H7 (cell line): ENCODE measurements around the gene HEG1. TPM values are rescaled to one million over a fixed set of nuclear protein-coding genes. Genes with fewer than 3 reads are reported as not detected.
A peak's percentile ranks its signal among the peaks of the same experiment; 100 is the strongest.

Experiments used
- DNase-seq: peaks from one replicate; pipeline ENCODE4 v3.0.0; 2012
- H3K27me3 ChIP-seq: 2 replicates; pipeline ENCODE4 v1.6.0; 2011; ENCODE audit warnings: mild to moderate bottlenecking, low read length; ENCODE audit not compliant: control insufficient read depth, insufficient read depth
- H3K36me3 ChIP-seq: replicated peaks from 2 replicates; pipeline ENCODE4 v1.5.1; 2011; ENCODE audit warnings: low read length; ENCODE audit not compliant: control insufficient read depth, insufficient read depth
- H3K4me3 ChIP-seq: 2 replicates; pipeline ENCODE4 v1.5.1; 2011; ENCODE audit warnings: low read depth, mild to moderate bottlenecking, control low read depth, low read length, moderate library complexity; ENCODE audit not compliant: insufficient read depth
- total RNA-seq: library from RNA; depleted of rRNA; stranded (reverse); fragments of >200 nt; shearing (Covaris generic); gene quantifications from 2 replicates; pipeline ENCODE4 v1.2.3, GENCODE V29; 2014

Gene HEG1
- total RNA-seq, 1 experiment from 2014 or later: 18.0 TPM

DNA sequence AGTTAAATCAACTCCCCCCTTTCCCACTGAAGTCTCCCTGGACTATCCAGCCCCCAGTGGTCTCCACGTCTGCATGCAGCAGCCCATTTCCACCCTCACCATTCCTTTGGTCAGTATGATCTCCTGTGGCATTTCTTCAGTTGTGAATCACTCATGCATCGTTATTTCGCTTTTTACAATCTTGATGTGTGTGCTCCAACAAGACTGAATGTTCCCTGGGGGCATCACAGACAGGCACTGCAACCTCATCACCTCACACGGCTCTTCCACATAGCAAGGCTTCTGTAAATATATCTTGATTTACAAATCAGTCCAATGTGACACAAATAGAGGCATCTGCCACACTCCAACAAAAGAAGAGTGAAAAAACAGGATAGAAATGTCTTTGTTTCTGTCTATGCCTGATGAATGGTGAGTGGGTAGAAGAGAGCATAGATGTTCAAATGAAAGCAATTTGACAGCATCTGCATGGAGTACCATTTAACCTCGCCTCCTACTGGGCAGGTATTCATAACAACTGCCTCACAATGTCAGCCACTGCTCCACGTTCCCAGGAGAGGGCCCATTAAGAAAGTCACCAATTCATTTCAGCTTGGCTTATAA lies 5.2 kb downstream of the HEG1 start:
- H3K4me3 ChIP-seq: no peak overlapping the region
- no peak for DNase-seq
- peaks cover 8% of the 10 kb centered on the region; the same call in 1 of the 2 replicates for H3K27me3 ChIP-seq
- no peaks in the 10 kb centered on the region for H3K36me3 ChIP-seq

DNA sequence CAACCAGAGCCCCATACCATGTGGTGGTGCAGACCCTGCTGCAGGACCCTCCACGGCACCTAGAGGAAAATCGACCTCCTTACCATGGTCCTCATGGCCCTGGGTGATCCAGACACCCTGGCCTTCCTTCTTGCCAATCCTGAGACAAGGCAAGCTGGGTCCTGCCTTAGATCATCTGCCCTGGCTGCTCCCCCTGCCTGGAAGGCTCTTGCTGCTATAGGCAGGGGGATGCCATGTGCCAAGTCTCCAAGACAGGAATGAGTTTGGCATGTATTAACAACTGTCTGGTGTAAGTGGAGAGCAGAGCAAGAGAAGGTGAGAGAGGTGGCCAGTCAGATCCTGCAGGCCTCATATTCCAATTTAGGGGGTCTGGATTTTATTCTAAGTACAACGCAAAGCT lies 7.5 kb downstream of the HEG1 start:
- Histone ChIP-seq H3K36me3 (no peaks in the 10 kb centered on the region), H3K4me3 (no peak overlapping the region), H3K27me3 (no peaks in the 10 kb centered on the region)
- no peak for DNase-seq

DNA sequence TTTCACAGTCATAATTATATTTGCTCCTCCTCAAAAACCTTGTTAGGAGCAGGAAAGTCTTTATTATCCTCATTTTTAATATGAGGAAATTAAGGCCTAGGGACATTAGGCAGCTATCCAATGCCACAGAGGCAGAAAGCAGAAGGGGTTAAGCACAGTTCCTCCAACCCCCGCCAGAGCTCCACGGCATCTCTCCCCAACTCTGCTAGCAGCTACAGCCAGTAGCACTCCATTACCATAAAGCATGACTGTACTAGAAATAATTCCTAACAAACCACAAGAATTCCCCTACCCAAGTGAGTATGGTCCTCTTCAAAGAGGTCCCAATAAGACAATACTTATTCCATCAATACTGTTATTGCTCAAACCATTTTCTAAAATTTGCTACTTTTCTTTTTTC lies 9.8 kb downstream of the HEG1 start:
- DNase-seq: no peak

DNA sequence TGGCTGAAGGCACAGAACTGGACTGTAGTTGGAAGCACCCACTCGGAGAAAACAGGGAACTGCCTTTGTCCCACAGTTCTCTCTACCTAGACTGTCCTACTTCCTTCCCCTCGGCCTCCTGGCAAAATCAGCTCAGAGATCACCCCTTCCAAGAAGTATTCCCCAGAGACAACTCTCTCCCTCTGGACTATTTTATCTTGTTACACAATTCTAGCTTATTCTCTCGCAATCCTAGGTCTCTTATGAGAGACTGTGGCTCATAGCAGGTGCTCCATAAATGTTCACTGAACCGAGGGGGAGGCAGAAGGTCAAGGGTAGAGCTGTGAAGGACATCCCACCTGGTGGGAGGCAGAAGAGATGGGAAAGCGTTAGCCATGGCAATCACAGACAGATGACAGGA lies 10.6 kb downstream of the HEG1 start:
- DNase-seq: no peak
- H3K27me3 ChIP-seq: no peaks in the 10 kb centered on the region

More for the DNA sequence above, 9.8 kb downstream of the HEG1 start:
- Histone ChIP-seq H3K36me3 (no peaks in the 10 kb centered on the region), H3K27me3 (no peaks in the 10 kb centered on the region), H3K4me3 (no peak overlapping the region)

DNA sequence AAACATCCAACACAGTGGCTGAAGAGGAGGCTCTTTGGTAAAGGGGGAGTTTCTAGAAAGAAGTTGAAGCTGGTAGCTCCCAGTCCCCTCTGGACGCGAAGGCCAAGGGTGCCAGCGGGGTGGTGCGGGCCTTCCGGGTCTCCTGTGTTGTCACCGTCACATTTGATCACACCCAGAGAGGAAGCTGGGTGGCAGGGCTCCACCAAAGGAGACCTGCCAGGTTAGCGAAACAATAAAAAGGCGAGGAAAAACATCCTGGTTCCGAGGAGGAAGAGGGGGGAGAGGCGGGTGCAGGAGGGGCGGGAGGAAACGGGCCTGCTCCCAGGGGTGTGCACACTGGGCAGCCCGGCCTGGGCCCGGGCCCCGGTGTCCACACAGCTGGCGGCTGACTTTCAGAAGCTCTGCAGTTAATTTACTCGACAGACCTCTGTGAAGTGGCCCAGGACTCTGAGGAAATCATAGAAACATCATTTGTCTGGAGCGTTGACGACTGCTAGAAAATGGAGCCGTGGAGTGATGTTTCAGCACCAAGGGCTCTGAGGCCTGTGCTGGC lies 12.1 kb downstream of the HEG1 start:
- peak; percentile 53 for DNase-seq
- Histone ChIP-seq H3K36me3 (no peaks in the 10 kb centered on the region), H3K4me3 (no peak overlapping the region), H3K27me3 (no peaks in the 10 kb centered on the region)

More for the DNA sequence above, 10.6 kb downstream of the HEG1 start:
- H3K4me3 ChIP-seq: no peak overlapping the region
- no peaks in the 10 kb centered on the region for H3K36me3 ChIP-seq

DNA sequence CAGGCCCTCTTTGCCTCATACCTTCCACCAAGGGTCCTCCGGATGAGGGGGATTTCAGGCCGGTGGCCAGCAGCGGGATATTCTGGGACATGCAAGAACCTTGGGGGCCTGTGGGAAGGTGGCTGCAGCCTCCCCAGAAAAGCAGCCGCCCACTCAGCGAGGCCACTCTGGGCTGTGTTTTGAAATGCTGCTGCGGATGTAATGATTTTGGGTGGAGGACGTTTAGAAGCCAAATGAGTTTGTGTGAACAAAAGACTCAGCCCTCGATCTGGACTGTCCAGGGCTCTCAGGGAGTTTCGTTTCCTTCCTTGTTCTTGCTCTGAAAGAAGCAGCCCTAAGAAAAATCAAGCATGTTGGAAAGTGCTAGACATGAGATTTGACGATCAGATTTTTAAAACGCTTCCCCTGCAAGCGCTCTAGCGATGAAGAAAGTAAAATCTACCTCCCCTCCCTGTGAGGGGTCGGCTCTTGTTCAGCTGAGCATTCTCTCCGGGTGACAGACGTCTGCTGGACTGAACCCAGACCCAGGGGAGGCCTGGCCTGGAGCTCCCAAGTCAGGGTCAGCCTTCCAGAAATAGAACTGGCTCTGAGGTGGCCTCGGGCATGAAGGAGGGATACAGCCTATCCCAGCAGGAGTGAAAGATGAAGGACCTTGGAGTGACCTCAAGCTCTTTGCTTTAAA lies 12.9 kb downstream of the HEG1 start:
- peak; percentile 46 for DNase-seq
- Histone ChIP-seq H3K27me3 (no peaks in the 10 kb centered on the region), H3K36me3 (no peaks in the 10 kb centered on the region), H3K4me3 (no peak overlapping the region)

DNA sequence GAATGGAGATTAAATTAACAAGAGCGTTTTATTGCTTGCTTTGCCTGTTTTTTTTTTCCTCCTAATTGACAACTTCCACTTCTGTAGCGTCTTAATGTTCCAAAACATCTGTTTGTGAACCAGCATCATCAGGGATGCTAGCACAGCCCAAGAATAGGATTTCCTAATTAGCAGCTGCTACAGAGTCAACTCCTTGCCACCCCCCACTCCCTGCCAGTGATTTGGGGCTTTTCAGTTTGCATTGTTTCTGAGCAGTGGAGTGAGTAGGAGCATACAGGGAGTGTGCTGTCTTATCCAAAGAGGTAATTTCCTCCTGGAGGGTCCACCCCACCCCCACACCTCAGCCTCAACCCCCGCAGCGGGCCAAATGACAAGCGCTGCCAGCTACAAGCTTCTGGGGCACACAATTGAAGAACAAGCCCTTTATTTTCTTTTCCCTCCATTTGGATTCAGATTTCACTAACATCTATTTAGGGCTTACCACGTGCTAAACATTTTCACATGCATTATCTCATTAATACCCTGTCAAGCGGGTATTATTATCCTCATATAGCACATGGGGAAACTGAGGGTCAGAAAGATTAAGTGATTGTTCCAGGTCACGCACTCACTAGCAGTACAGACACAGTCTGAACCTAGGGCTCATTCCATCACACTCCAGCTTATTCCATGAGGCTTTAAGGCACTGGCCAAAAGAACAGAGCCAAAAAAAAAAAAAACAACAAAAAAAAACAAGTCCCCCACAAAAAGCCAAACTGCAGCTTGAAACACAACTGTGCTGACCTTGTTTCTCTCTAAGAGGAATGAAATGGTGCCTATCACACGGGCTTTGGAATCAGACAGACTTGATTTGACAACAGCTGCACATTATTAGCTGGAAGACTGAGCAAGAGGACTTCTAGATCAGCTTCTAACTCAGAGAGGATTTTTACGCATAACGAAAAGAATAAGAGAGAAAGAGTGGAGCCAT lies 16.4 kb downstream of the HEG1 start:
- H3K36me3 ChIP-seq: no peaks in the 10 kb centered on the region
- peak; percentile 56 for DNase-seq
- H3K27me3 ChIP-seq: no peaks in the 10 kb centered on the region
- no peak overlapping the region for H3K4me3 ChIP-seq

DNA sequence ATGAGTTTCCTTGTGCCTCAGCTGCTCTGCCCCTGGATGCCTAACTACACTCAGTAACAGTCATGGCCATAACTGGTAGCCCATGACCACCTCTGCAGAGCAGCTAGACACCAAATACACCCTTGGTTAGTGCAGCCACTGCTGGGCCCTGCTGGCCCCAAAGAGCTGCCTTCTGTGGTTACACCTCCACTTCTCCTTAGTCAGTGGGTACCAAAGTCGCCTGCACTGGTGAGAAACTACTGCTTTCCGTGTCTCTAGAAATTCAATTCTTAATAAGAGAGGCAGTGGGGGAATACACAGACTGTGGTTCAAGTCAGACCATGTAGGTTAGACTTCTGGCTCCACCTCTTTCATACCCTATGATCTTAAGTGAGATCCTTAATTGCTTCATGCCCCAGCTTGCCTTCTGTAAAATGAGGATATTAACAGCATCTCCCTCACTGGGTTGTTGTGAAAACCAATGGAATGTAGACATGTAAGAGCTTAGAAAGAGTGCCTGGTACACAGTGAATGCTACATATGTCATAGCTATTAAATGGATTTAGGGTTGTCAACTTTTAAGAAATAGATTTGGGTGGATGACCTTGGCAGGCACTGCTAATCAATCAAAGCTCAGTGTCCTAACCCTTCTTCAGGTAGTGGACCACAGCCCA lies 18.2 kb downstream of the HEG1 start:
- DNase-seq: no peak
- Histone ChIP-seq H3K36me3 (no peaks in the 10 kb centered on the region), H3K27me3 (no peaks in the 10 kb centered on the region), H3K4me3 (no peak overlapping the region)

DNA sequence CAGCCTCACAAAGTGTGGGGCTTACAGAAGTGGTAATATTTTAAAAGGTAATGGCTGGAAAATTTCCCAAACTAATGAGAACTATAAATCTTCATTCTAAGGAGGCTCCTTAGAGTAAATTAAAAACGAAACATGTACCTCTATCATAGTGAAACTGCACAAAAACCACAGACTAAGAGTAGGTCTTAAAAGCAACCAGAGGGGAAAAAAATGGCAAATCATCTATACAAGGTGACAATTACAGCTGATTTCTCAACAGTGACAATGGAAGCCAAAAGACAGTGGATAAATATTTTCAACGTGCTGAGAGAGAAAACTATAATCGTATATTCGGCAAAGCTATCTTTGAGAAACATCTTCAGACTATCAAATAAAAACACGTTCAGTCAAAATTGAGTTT lies 20.6 kb downstream of the HEG1 start:
- Histone ChIP-seq H3K4me3 (no peak overlapping the region), H3K36me3 (no peaks in the 10 kb centered on the region), H3K27me3 (no peaks in the 10 kb centered on the region)
- no peak for DNase-seq

DNA sequence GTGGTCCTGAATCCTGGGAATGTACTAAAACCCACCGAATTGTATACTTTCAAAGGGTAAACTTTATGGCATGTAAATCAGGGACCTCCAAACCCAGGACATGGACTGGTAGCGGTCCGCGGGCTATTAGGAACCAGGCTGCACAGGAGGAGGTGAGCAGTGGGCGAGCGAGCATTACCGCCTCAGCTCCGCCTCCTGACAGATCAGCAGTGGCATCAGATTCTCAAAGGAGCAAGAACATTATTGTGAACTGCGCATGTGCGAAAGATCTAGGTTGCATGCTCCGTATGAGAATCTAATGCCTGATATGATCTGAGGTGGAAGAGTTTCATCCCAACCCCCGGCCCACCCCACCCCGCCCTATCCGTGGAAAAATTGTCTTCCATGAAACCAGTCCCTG lies 22.2 kb downstream of the HEG1 start:
- no peak for DNase-seq
- no peaks in the 10 kb centered on the region for H3K27me3 ChIP-seq
- no peak overlapping the region for H3K4me3 ChIP-seq
- peaks cover 1% of the 10 kb centered on the region; the same call in 1 of the 2 replicates for H3K36me3 ChIP-seq

DNA sequence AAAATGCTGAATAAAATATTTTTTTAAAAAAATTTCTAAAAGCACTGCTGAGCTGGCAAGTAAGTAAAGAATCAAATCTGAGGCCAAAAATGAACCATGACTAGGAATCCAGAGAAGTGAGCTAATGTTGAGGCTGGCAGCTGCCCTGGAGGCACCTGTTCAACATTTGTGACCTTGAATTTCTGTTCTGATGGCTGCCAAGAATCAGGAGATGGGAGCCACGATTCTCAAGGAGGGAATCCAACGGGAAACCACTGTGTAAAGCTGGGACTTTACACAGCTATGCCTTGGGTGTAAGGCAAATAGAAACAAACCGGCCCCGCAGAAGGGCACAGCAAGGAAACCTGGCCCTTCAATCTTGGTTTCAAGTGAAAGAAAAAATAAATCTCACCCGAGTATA lies 22.7 kb downstream of the HEG1 start:
- DNase-seq: no peak
- Histone ChIP-seq H3K36me3 (peaks cover 1% of the 10 kb centered on the region; the same call in 1 of the 2 replicates), H3K27me3 (no peaks in the 10 kb centered on the region), H3K4me3 (no peak overlapping the region)

DNA sequence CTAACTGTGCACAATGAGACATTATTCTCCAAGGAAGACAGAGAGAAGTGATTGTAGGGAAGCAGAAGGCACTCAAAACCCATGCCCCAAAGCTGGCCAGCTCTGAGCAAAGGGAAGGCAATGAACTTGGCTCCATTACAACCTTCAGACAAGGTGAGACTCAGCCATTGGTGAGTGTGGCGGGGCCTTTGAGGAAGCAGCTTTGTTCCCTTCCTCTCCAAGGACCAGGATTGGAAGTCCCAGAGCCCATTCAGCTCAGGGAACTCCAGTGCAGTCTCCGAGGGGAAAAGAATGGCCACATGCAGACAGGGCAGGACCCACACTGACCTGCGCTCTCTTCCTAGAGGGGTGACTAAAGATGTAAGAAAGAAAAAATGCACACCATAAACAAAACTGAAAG lies 23.1 kb downstream of the HEG1 start:
- Histone ChIP-seq H3K4me3 (no peak overlapping the region), H3K36me3 (peaks cover 1% of the 10 kb centered on the region; the same call in 1 of the 2 replicates), H3K27me3 (no peaks in the 10 kb centered on the region)
- DNase-seq: no peak

DNA sequence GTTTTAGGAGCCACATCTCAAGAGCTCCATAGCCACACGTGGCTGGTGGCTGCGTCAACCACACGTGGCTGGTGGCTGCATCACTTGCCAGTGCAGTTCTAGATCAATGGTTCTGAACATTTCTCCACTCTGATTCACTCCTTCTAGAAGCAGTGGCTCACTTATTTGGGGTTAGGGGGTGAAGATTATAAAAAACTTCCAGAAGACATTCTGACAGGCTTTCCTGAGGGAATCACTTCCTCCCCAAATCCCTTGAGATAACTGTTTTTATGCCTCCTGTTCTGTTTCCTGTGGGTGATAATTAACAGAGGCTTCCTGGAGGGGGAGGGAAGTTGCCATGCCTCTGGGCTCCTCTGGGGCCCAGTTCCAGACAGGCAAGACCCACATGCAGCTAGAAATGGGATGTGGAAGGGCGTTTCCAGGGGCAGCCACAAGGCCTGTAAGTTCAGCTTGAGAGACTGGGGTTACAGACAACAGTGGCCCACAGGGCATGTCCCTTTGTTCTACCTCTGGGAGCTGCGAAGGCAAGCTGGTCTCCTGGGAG lies 23.6 kb downstream of the HEG1 start:
- Histone ChIP-seq H3K36me3 (peaks cover 1% of the 10 kb centered on the region; the same call in 1 of the 2 replicates), H3K27me3 (no peaks in the 10 kb centered on the region), H3K4me3 (no peak overlapping the region)
- no peak for DNase-seq

DNA sequence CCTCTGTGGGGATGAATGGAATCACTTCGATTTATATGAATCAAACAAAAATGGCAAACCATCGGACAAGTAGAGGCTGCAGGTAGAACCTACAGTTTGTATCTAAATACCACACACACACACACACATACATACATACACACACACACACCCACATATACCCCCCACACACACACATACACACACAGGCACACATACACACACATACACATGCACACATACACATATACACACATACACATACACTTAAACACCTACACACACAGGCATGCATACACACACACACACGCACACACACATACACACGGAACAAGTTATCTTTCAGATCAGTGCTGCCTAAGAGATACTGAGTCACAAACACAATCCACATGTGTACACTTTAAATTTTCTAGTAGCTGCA lies 24.3 kb downstream of the HEG1 start:
- no peak for DNase-seq
- H3K27me3 ChIP-seq: no peaks in the 10 kb centered on the region
- H3K4me3 ChIP-seq: no peak overlapping the region
- H3K36me3 ChIP-seq: peaks cover 1% of the 10 kb centered on the region; the same call in 1 of the 2 replicates
